HCT116 (cell line): Measurements from ENCODE around the gene KLHL6. TPM values are rescaled to one million over a fixed set of nuclear protein-coding genes. Genes with fewer than 3 reads are reported as not detected.
"Not testable (repeated sequence)": the region's sequence is repeated elsewhere in the genome, so short reads cannot be mapped to it uniquely, and the experiment has no call there.

Source experiments
- ATAC-seq: fragments of 200-7000 bp; cut with Tn5 transposase; 2 replicates; pipeline ENCODE4 v1.9.1; 2020; ENCODE audit warnings: mild to moderate bottlenecking, moderate library complexity
- BruUV-seq: library from RNA; stranded (reverse); fragments of 400-500 nt; replicated peaks from 2 replicates; lab custom pipeline; 2021; lab: Mats Ljungman, UMichigan
- CTCF ChIA-PET: fragments of 300-600 bp; sonication (Branson Sonifier 250); formaldehyde crosslinking; loops from one replicate; lab custom pipeline; 2021; ENCODE audit warnings: antibody characterized with exemption; lab: Charles Lee
- POLR2A ChIA-PET: fragments of 300-600, 350-600 bp; sonication (Branson Sonifier 250); formaldehyde crosslinking; loops from one replicate; lab custom pipeline; 2021; ENCODE audit warnings: antibody characterized with exemption; lab: Charles Lee
- RAD21 ChIA-PET, 2 experiments: fragments of 300-600 bp; sonication (Branson Sonifier 250); formaldehyde crosslinking; loops; one replicate each; lab custom pipeline; 2023; ENCODE audit warnings: low total read pairs in 2 of 2; ENCODE audit not compliant: uncharacterized antibody in 2 of 2, unreplicated experiment in 2 of 2, low non-redundant PET in 1 of 2; lab: Charles Lee
- DNase-seq: peaks from one replicate; pipeline ENCODE4 v3.0.0-alpha.2; 2010; ENCODE audit warnings: low read depth, low spot score
- H2AFZ ChIP-seq: fragments of 200-600 bp; shearing (Covaris generic), sonication (generic); 2 replicates; pipeline ENCODE4 v1.6.1; 2017; ENCODE audit warnings: low read depth, mixed run types, mixed read lengths, antibody characterized with exemption, low read length; ENCODE audit not compliant: poor library complexity, severe bottlenecking
- H3K27ac ChIP-seq: 2 replicates; pipeline ENCODE4 v1.5.1; 2012; ENCODE audit warnings: low read depth, low read length
- H3K27me3 ChIP-seq: fragments of 200-600 bp; sonication (generic); 2 replicates; pipeline ENCODE4 v1.6.1; 2016; ENCODE audit warnings: mixed run types, low read length, mixed read lengths; ENCODE audit not compliant: insufficient read depth
- H3K36me3 ChIP-seq, 2 experiments: fragments of 200-500 bp in 1 of 2; fragments of 200-600 bp in 1 of 2; sonication (Bioruptor generic) in 1 of 2; sonication (generic) in 1 of 2; 2 replicates each; pipeline versions ENCODE4 v1.5.1 to v1.6.1; 2014 to 2016; ENCODE audit warnings: low read length in 2 of 2, inconsistent platforms in 1 of 2, mixed read lengths in 1 of 2, mixed run types in 1 of 2; ENCODE audit not compliant: insufficient read depth in 2 of 2, control insufficient read depth in 1 of 2
- H3K4me1 ChIP-seq, 2 experiments: fragments of 200-600 bp in 1 of 2; sonication (generic) in 1 of 2; 2 replicates each; pipeline versions ENCODE4 v1.5.1 to v1.6.1; 2012 to 2017; ENCODE audit warnings: low read length in 2 of 2, inconsistent platforms in 1 of 2, mild to moderate bottlenecking in 1 of 2, mixed read lengths in 1 of 2, mixed run types in 1 of 2, moderate library complexity in 1 of 2; ENCODE audit not compliant: insufficient read depth in 2 of 2, control insufficient read depth in 1 of 2
- H3K4me2 ChIP-seq: fragments of 200-600 bp; sonication (generic); 2 replicates; pipeline ENCODE4 v1.6.1; 2017; ENCODE audit warnings: mixed run types, low read length, mixed read lengths
- H3K4me3 ChIP-seq, 2 experiments: fragments of 200-600 bp in 1 of 2; sonication (generic) in 1 of 2; replicated peaks in 1 of 2; 2 replicates each; pipeline ENCODE4 v1.5.1; 2011 to 2016; ENCODE audit warnings: low read length in 2 of 2, control low read depth in 1 of 2, low read depth in 1 of 2, mild to moderate bottlenecking in 1 of 2, mixed read lengths in 1 of 2, mixed run types in 1 of 2
- H3K79me2 ChIP-seq: fragments of 200-600 bp; sonication (generic); 2 replicates; pipeline ENCODE4 v1.6.1; 2017; ENCODE audit warnings: mild to moderate bottlenecking, mixed run types, low read length, moderate library complexity, mixed read lengths; ENCODE audit not compliant: insufficient read depth
- H3K9ac ChIP-seq: fragments of 200-600 bp; sonication (generic); 2 replicates; pipeline ENCODE4 v1.6.1; 2016; ENCODE audit warnings: low read length, mixed read lengths
- H3K9me2 ChIP-seq: fragments of 200-600 bp; sonication (generic), shearing (Covaris generic); 2 replicates; pipeline ENCODE4 v1.6.1; 2017; ENCODE audit warnings: mixed run types, mild to moderate bottlenecking, moderate library complexity; ENCODE audit not compliant: insufficient read depth
- H3K9me3 ChIP-seq, 2 experiments: fragments of 200-500 bp in 1 of 2; fragments of 200-600 bp in 1 of 2; sonication (Bioruptor generic) in 1 of 2; sonication (generic) in 1 of 2; 2 replicates each; pipeline ENCODE4 v1.6.1; 2014 to 2017; ENCODE audit warnings: low read length in 2 of 2, mixed read lengths in 2 of 2, inconsistent platforms in 1 of 2, low read depth in 1 of 2, mild to moderate bottlenecking in 1 of 2, mixed run types in 1 of 2, moderate library complexity in 1 of 2; ENCODE audit not compliant: control insufficient read depth in 1 of 2, insufficient read depth in 1 of 2
- H4K20me1 ChIP-seq: fragments of 200-600 bp; sonication (generic), shearing (Covaris generic); 2 replicates; pipeline ENCODE4 v1.6.1; 2017; ENCODE audit warnings: mixed run types, mild to moderate bottlenecking, moderate library complexity; ENCODE audit not compliant: insufficient read depth
- intact Hi-C: fragments of 100-400 bp; cut with micrococcal nuclease; formaldehyde crosslinking; loops from 2 replicates; pipeline ENCODE4 v1.10.0; 2022
- total RNA-seq: library from RNA; stranded (reverse); gene quantifications from one replicate; pipeline ENCODE4 v1.2.1, GENCODE V29; 2021; ENCODE audit not compliant: unreplicated experiment

The KLHL6 gene
- total RNA-seq, 1 experiment from 2014 or later, result 0.15 TPM

GRCh38 chr3:183520741-183521556 lies 34.6 kb downstream of the KLHL6 start:
- H3K4me3 ChIP-seq, H4K20me1 ChIP-seq, H3K4me2 ChIP-seq, H3K9ac ChIP-seq, H3K9me2 ChIP-seq, H2AFZ ChIP-seq, DNase-seq, H3K4me1 ChIP-seq, BruUV-seq, POLR2A ChIA-PET, H3K27ac ChIP-seq, ATAC-seq, H3K9me3 ChIP-seq, intact Hi-C loops, H3K79me2 ChIP-seq, H3K36me3 ChIP-seq, CTCF ChIA-PET: not testable (repeated sequence)
- RAD21 ChIA-PET, result interaction anchor here in 1 of 2 experiments (0.7 kb wide), 1 partner anchor 246 kb away, joined by 4 read pairs; no protein-coding TSS in a partner anchor
- peaks cover 12% of the 10 kb centered on the region; the same call in 1 of the 2 replicates for H3K27me3 ChIP-seq

- H3K4me1 ChIP-seq, H3K27ac ChIP-seq, H2AFZ ChIP-seq, CTCF ChIA-PET, DNase-seq, H4K20me1 ChIP-seq, H3K4me3 ChIP-seq, H3K4me2 ChIP-seq, intact Hi-C loops, H3K36me3 ChIP-seq, ATAC-seq, H3K9me3 ChIP-seq, POLR2A ChIA-PET, H3K9ac ChIP-seq, H3K79me2 ChIP-seq, H3K9me2 ChIP-seq, BruUV-seq, RAD21 ChIA-PET: not testable (repeated sequence)
- peaks cover 12% of the 10 kb centered on the region; the same call in 1 of the 2 replicates for H3K27me3 ChIP-seq
Measured at GRCh38 chr3:183520295-183520694, 35.2 kb downstream of the KLHL6 start.
